GM12801 (cell line): ENCODE results near the gene CCL11.

ENCODE experiments used
- CTCF ChIP-seq: IDR thresholded peaks from one replicate; pipeline ENCODE4 v1.5.1; 2011; ENCODE audit warnings: control low read depth; ENCODE audit not compliant: insufficient read length; ENCODE audit errors: extremely low read depth

Gene CCL11

GRCh38 chr17:34285286-34285792 is at the start of gene CCL11:
Gene CCL11 (plus strand): TSS chr17:34285742. CDS start chr17:34285809, 67 bp downstream.
- TF ChIP-seq CTCF = no peak

- TF ChIP-seq CTCF = no peak
Observed at GRCh38 chr17:34236281-34236892, 49.2 kb upstream of the CCL11 start.

GRCh38 chr17:34237458-34237857 is 48.1 kb upstream of the CCL11 start:
- no peak for TF ChIP-seq CTCF

- no peak for TF ChIP-seq CTCF
Observed at GRCh38 chr17:34241062-34241461, 44.5 kb upstream of the CCL11 start.

- TF ChIP-seq CTCF = no peak
Observed at GRCh38 chr17:34242587-34243363, 42.8 kb upstream of the CCL11 start.

- no peak for TF ChIP-seq CTCF
Observed at GRCh38 chr17:34243364-34244320, 41.9 kb upstream of the CCL11 start.

GRCh38 chr17:34245351-34245905 is 40.1 kb upstream of the CCL11 start:
- TF ChIP-seq CTCF = no peak
